ENCODE measurements around the gene DOK4. TPM values are rescaled to one million over a fixed set of nuclear protein-coding genes. Genes with fewer than 3 reads are reported as not detected.

DOK4 gene
- total RNA-seq (2014; rRNA removed; shearing (Covaris generic)) = 18.3 and 22.3 TPM in 2 replicates

DNA sequence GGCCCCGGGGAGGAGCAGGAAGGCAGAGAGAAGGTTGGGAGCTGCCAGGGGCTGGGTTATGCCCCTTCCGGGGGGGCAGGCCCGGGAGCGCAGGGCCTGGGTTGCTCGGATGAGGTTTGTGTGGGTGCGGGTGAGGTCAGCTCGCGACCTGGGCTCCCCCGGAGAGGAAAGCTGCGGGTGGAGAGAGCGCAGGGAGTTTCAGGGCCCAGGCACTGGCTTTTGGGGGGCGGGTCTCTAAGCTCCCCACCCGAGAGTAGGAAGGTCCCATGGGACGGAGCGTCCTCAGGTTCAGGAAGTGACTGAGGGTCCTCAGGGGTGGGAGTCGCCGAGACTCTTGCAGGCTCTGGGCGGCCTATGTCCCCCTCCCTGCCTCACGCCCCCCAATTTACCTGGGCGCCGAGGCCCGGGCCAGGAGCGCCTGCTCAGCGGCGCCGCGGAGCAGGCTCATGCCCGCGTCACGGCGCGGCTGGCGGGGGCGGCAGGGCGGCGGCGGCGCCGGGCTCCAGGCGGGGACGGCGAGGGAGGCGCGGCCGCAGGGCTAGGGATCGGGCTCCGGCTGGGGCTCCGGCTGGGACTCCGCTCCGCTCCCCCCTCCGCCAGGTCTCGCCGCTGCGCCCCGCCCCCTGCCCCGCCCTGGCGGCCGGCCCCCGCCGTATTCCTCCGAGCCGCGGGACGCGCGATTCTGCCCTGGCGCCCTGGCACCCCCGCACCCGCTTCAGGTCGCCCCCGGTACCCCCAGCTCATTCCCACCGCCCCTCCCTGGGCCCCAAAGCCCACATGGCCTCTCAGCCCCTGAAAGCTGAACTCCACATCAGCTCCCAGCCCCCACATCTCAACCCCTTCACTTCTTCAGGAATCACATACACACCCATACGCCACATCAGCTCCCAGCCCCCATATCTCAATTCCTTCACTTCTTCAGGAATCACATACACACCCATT lies at the start of gene DOK4:
TSS of gene DOK4 (minus strand) at position 578 of the 942 bp plus-strand sequence. CDS start 6,986 bp downstream, outside the sequence.

DNA sequence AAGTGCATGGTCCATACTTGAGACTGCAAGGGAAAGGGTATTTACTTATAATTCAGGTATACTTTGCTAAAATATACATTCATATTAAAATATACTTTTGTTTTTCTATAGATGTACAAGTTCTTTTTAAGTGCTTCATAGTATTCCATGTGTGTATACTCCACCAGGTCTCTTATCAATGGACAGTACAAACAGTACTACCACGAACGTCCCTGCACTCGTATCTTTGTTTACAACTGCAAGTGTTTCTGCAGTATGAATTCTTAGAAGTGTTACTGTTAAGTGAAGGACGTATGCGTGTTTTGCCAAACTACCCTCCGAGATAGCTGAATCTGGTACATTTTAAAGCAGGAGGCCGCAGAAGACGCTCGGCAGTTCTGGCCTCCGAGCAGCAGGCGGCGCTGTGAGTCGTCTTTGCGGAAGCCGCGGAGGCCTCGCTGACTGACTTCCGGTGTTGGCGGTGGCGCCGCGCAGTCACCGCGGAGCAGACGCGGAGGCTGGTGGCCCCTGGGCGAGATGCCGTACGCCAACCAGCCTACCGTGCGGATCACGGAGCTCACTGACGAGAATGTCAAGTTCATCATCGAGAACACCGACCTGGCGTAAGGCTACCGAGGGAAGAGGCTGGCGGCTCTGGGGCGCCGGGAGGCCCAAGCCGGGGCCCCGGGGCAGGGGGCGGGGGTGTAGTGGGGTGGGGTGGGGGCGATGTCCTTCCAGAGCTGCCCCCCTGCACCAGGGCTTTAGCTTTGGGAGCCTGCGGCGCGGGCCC lies 23.9 kb downstream of the DOK4 start, which contains the start of gene POLR2C:
TSS of gene POLR2C (plus strand) at position 471 of the 769 bp plus-strand sequence. CDS start at position 517, 46 bp downstream.

DNA sequence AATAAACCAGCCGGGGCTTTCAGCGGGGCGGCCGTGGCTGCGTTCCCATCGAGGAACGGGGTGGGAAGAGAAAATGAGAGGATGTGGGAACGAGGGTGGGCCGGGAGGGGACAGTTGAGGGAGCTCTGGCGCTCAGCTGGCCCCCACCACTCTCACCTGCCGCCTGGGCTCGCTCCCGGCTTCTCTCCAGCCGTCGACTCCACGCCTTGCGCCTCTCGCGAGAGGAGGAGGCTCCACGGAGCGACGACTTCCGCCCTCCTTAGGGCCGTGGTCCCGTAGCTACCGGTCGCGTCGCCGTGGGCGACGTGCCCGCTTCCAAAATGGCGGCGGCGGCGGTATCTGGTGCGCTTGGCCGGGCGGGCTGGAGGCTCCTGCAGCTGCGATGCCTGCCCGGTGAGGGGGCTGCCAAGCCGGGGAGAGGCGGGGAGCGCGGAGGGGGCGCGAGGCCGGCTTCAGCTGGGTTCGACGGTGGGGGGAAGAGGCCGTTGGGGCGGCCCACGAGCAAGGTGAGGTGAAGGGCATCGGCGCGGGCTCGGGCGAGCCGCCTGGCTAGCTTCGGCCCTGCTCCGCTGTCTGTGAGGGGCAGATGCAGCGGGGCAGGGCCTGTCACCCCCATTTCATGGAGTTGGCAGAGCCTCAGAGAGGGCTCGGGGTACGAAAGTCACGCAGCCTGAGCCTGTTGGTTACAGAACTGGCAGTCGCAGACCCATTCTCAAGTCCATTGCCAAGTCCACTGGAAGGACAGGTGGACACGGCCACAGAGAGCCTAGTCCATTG lies 38.9 kb downstream of the DOK4 start, which contains the start of the genes CIAPIN1 and COQ9:
TSS of gene CIAPIN1 (minus strand) at position 200 of the 777 bp plus-strand sequence. CDS start 6,457 bp downstream, outside the sequence.
TSS of gene COQ9 (plus strand) at position 294 of the 777 bp plus-strand sequence. CDS start at position 321, 27 bp downstream.

Other genes with a start within 250 kb of the DOK4 start
- gene ARL2BP, start 241.2 kb downstream of the DOK4 start, total RNA-seq (2014; rRNA removed; shearing (Covaris generic)) = 34.5 and 35.4 TPM in 2 replicates
- not detected in 2 replicates for gene PLLP, start 201.8 kb downstream of the DOK4 start, total RNA-seq (2014; rRNA removed; shearing (Covaris generic))
- gene CCL22, start 127.7 kb downstream of the DOK4 start, total RNA-seq (2014; rRNA removed; shearing (Covaris generic)) = not detected in 2 replicates
- gene CX3CL1, start 114.0 kb downstream of the DOK4 start, total RNA-seq (2014; rRNA removed; shearing (Covaris generic)) = 0.13 and 1.1 TPM in 2 replicates
- gene CCL17, start 81.7 kb downstream of the DOK4 start, total RNA-seq (2014; rRNA removed; shearing (Covaris generic)) = not detected in 2 replicates
- gene CIAPIN1, start 39.1 kb downstream of the DOK4 start, total RNA-seq (2014; rRNA removed; shearing (Covaris generic)) = 84.8 and 86.7 TPM in 2 replicates
- gene COQ9, start 39.0 kb downstream of the DOK4 start, total RNA-seq (2014; rRNA removed; shearing (Covaris generic)) = 70.1 and 71.0 TPM in 2 replicates
- 167 and 186 TPM in 2 replicates for gene POLR2C, start 23.8 kb downstream of the DOK4 start, total RNA-seq (2014; rRNA removed; shearing (Covaris generic))
- 19.8 and 20.1 TPM in 2 replicates for gene CCDC102A, start 50.1 kb upstream of the DOK4 start, total RNA-seq (2014; rRNA removed; shearing (Covaris generic))
- gene ADGRG5, start 56.1 kb upstream of the DOK4 start, total RNA-seq (2014; rRNA removed; shearing (Covaris generic)) = 0.15 and 0.61 TPM in 2 replicates
- gene ADGRG1, start 142.1 kb upstream of the DOK4 start, total RNA-seq (2014; rRNA removed; shearing (Covaris generic)) = 62.5 and 73.4 TPM in 2 replicates
- gene ADGRG3, start 181.8 kb upstream of the DOK4 start, total RNA-seq (2014; rRNA removed; shearing (Covaris generic)) = 0.19 and 0.27 TPM in 2 replicates
- gene DRC7, start 208.3 kb upstream of the DOK4 start, total RNA-seq (2014; rRNA removed; shearing (Covaris generic)) = 0.11 TPM in 1 of 2 replicates, not detected in the other
- gene KATNB1, start 249.3 kb upstream of the DOK4 start, total RNA-seq (2014; rRNA removed; shearing (Covaris generic)) = 56.9 and 57.9 TPM in 2 replicates

Data from A375 (cell line).